Panc1 (cell line): Measurements from ENCODE around the gene SIRPD. TPM values are rescaled to one million over a fixed set of nuclear protein-coding genes. Genes with fewer than 3 reads are reported as not detected.

Experiments used
- ATAC-seq: fragments of 200-7000 bp; cut with Tn5 transposase; 2 replicates; pipeline ENCODE4 v1.9.1; 2020; ENCODE audit warnings: mild to moderate bottlenecking, moderate library complexity
- BruUV-seq: library from RNA; stranded (reverse); fragments of 400-500 nt; replicated peaks from 2 replicates; lab custom pipeline; 2021; lab: Mats Ljungman, UMichigan
- CTCF ChIA-PET: fragments of 300-600 bp; sonication (Branson Sonifier 250); formaldehyde crosslinking; loops from one replicate; lab custom pipeline; 2022; ENCODE audit warnings: antibody characterized with exemption; lab: Charles Lee
- POLR2A ChIA-PET: fragments of 300-600 bp; sonication (Branson Sonifier 250); formaldehyde crosslinking; loops from one replicate; lab custom pipeline; 2022; ENCODE audit warnings: antibody characterized with exemption; lab: Charles Lee
- DNase-seq: peaks from one replicate; pipeline ENCODE4 v3.0.0-alpha.2; 2010; ENCODE audit warnings: low read depth, low spot score
- H3K27ac ChIP-seq: 2 replicates; pipeline ENCODE4 v1.5.1; 2011; ENCODE audit warnings: mild to moderate bottlenecking, low read length, inconsistent platforms
- H3K27me3 ChIP-seq: fragments of 200-500 bp; sonication (Bioruptor generic); 2 replicates; pipeline ENCODE4 v1.6.0; 2014; ENCODE audit warnings: low read length, inconsistent platforms; ENCODE audit not compliant: control insufficient read depth, insufficient read depth
- H3K36me3 ChIP-seq: fragments of 200-500 bp; sonication (Bioruptor generic); 2 replicates; pipeline ENCODE4 v1.5.1; 2014; ENCODE audit warnings: inconsistent platforms, mild to moderate bottlenecking, low read length, moderate library complexity; ENCODE audit not compliant: control insufficient read depth, insufficient read depth
- H3K4me1 ChIP-seq: 2 replicates; pipeline ENCODE4 v1.5.1; 2011; ENCODE audit warnings: inconsistent platforms, mild to moderate bottlenecking, low read length, moderate library complexity; ENCODE audit not compliant: control insufficient read depth, insufficient read depth
- H3K4me3 ChIP-seq, 2 experiments: 2 replicates each; pipeline ENCODE4 v1.5.1; 2011 to 2012; ENCODE audit warnings: low read depth in 2 of 2, low read length in 2 of 2, mild to moderate bottlenecking in 2 of 2, inconsistent platforms in 1 of 2, moderate library complexity in 1 of 2
- H3K9me3 ChIP-seq: fragments of 200-500 bp; sonication (Bioruptor generic); 2 replicates; pipeline ENCODE4 v1.5.1; 2014; ENCODE audit warnings: low read depth, mild to moderate bottlenecking, inconsistent platforms, low read length, moderate library complexity; ENCODE audit not compliant: control insufficient read depth, insufficient read depth
- CTCF ChIP-seq: fragments of 450-650 bp; IDR thresholded peaks from 2 replicates; pipeline ENCODE4 v1.5.1; 2017; ENCODE audit warnings: mild to moderate bottlenecking
- REST ChIP-seq, 2 experiments: IDR thresholded peaks; 2 replicates each; pipeline ENCODE4 v1.6.1; 2011 to 2012; ENCODE audit warnings: low read depth in 2 of 2, control low read depth in 1 of 2, low read length in 1 of 2, mild to moderate bottlenecking in 1 of 2, moderate library complexity in 1 of 2; ENCODE audit not compliant: insufficient read depth in 1 of 2
- TCF7L2 ChIP-seq: IDR thresholded peaks from 2 replicates; pipeline ENCODE4 v1.6.1; 2011; ENCODE audit warnings: mild to moderate bottlenecking, low read depth, low read length, inconsistent platforms
- in situ Hi-C: cut with HindIII; loops from 2 replicates; pipeline ENCODE4 v1.10.0; 2016; ENCODE audit warnings: low sequenced_read_pairs, low pct_unique_long_range_greater_than_20kb
- intact Hi-C: fragments of 100-400 bp; cut with micrococcal nuclease; formaldehyde crosslinking; loops from one replicate; pipeline ENCODE4 v1.10.0; 2022; ENCODE audit not compliant: unreplicated experiment
- total RNA-seq: library from RNA; stranded (reverse); gene quantifications from one replicate; pipeline ENCODE4 v1.2.1, GENCODE V29; 2021; ENCODE audit not compliant: unreplicated experiment

The SIRPD gene
- total RNA-seq, 1 experiment from 2014 or later: not detected

GRCh38 chr20:1595333-1595732 is 37.8 kb upstream of the SIRPD start:
- no peak for DNase-seq
- ChIA-PET CTCF (no interaction called here), POLR2A (no interaction called here)
- intact Hi-C loops: no loop called here
- Histone ChIP-seq H3K27me3 (no peaks in the 10 kb centered on the region; the same call in 1 of the 2 replicates), H3K36me3 (no peaks in the 10 kb centered on the region), H3K4me1 (no peaks in the 10 kb centered on the region), H3K4me3 (no peak overlapping the region), H3K9me3 (no peaks in the 10 kb centered on the region), H3K27ac (no peak overlapping the region)
- no peak for TF ChIP-seq CTCF
- TF ChIP-seq REST (IDR thresholded peaks at IDR 0.05; ENCODE audit: insufficient read depth in 1 of 2, low read depth in 2 of 2, low read length in 1 of 2): no peak
- BruUV-seq: no TSS peak
- in situ Hi-C loops: no loop called here
- ATAC-seq: no peak

- no peak for DNase-seq
- TF ChIP-seq TCF7L2: no peak
- TF ChIP-seq CTCF: peak; percentile 46
- Histone ChIP-seq H3K27me3 (no peaks in the 10 kb centered on the region; the same call in 1 of the 2 replicates), H3K9me3 (no peaks in the 10 kb centered on the region), H3K36me3 (no peaks in the 10 kb centered on the region), H3K4me1 (no peaks in the 10 kb centered on the region), H3K4me3 (no peak overlapping the region), H3K27ac (no peak overlapping the region)
- BruUV-seq: no TSS peak
- CTCF ChIA-PET: interaction anchor here (0.6 to 0.7 kb wide), 2 partner anchors 178 to 188 kb away, joined by 3 to 6 read pairs; no protein-coding TSS in a partner anchor
- in situ Hi-C loops (no loop called here), intact Hi-C loops (no loop called here)
- POLR2A ChIA-PET: no interaction called here
- ATAC-seq: 0 out of 2 replicates have a peak, but pooled peaks have one; percentile 66
These were observed 31.3 kb upstream of the SIRPD start for GRCh38 chr20:1588533-1589460.
